SU-DHL-6 (cell line): Measurements from ENCODE around the gene YEATS2.

Experiments
- H2AFZ ChIP-seq: fragments of 200-600 bp; sonication (generic); 2 replicates; pipeline ENCODE4 v1.6.1; 2014; ENCODE audit warnings: low read depth, mild to moderate bottlenecking, moderate library complexity, mixed read lengths, antibody characterized with exemption, low read length; ENCODE audit not compliant: severe bottlenecking
- H3F3A ChIP-seq: fragments of 200-600 bp; shearing (Covaris generic); 2 replicates; pipeline ENCODE4 v1.6.0; 2016; ENCODE audit warnings: antibody characterized with exemption, mild to moderate bottlenecking; ENCODE audit not compliant: insufficient read depth
- H3K27ac ChIP-seq: fragments of 200-600 bp; sonication (generic); 2 replicates; pipeline ENCODE4 v1.5.1; 2016; ENCODE audit warnings: low read depth, mild to moderate bottlenecking, low read length, moderate library complexity, mixed read lengths
- H3K27me3 ChIP-seq: fragments of 200-600 bp; sonication (generic), shearing (Covaris generic); 2 replicates; pipeline ENCODE4 v1.6.0; 2014; ENCODE audit warnings: mild to moderate bottlenecking, low read length
- H3K36me3 ChIP-seq: fragments of 200-600 bp; sonication (generic); 2 replicates; pipeline ENCODE4 v1.6.1; 2014; ENCODE audit warnings: mild to moderate bottlenecking, low read length, mixed read lengths
- H3K4me2 ChIP-seq: fragments of 300-600, 200-600 bp; shearing (Covaris generic), sonication (generic); 2 replicates; pipeline ENCODE4 v1.6.0; 2014; ENCODE audit warnings: low read length, low read depth, mild to moderate bottlenecking; ENCODE audit not compliant: poor library complexity, severe bottlenecking
- H3K4me3 ChIP-seq: fragments of 200-600 bp; sonication (generic); 2 replicates; pipeline ENCODE4 v1.5.1; 2014; ENCODE audit warnings: antibody characterized with exemption, low read length, mild to moderate bottlenecking, mixed read lengths; ENCODE audit not compliant: insufficient read depth, poor library complexity, severe bottlenecking
- H3K79me2 ChIP-seq: fragments of 200-600 bp; sonication (generic); 2 replicates; pipeline ENCODE4 v1.6.1; 2014; ENCODE audit warnings: mild to moderate bottlenecking, low read length, moderate library complexity; ENCODE audit not compliant: insufficient read depth
- H3K9ac ChIP-seq: fragments of 200-600 bp; sonication (generic); 2 replicates; pipeline ENCODE4 v1.7.0; 2014; ENCODE audit warnings: mild to moderate bottlenecking, low read length
- H3K9me2 ChIP-seq: fragments of 200-600 bp; sonication (generic); replicated peaks from 2 replicates; pipeline ENCODE4 v1.6.1; 2014; ENCODE audit warnings: low read length; ENCODE audit not compliant: insufficient read depth
- H3K9me3 ChIP-seq: fragments of 200-600 bp; sonication (generic); 2 replicates; pipeline ENCODE4 v1.6.1; 2014; ENCODE audit warnings: low read length, mixed read lengths; ENCODE audit not compliant: insufficient read depth
- H4K20me1 ChIP-seq: fragments of 200-600 bp; sonication (generic); 2 replicates; pipeline ENCODE4 v1.6.1; 2014; ENCODE audit warnings: low read depth, mild to moderate bottlenecking, antibody characterized with exemption, low read length, moderate library complexity, mixed read lengths
- EZH2phosphoT487 ChIP-seq: fragments of 200-600 bp; sonication (generic), shearing (Covaris generic); conservative IDR thresholded peaks from 2 replicates; pipeline ENCODE4 v1.6.1; 2018; ENCODE audit warnings: mild to moderate bottlenecking, antibody characterized with exemption, low read length, moderate library complexity, mixed read lengths
- TF ChIP-seq, protein P1 (sequence below): fragments of 200-600 bp; sonication (generic); IDR thresholded peaks from one replicate; pipeline ENCODE4 v1.5.1; 2017; ENCODE audit warnings: antibody characterized with exemption, mild to moderate bottlenecking, low read length, moderate library complexity; ENCODE audit not compliant: insufficient read depth, poor library complexity, severe bottlenecking

The YEATS2 gene

DNA sequence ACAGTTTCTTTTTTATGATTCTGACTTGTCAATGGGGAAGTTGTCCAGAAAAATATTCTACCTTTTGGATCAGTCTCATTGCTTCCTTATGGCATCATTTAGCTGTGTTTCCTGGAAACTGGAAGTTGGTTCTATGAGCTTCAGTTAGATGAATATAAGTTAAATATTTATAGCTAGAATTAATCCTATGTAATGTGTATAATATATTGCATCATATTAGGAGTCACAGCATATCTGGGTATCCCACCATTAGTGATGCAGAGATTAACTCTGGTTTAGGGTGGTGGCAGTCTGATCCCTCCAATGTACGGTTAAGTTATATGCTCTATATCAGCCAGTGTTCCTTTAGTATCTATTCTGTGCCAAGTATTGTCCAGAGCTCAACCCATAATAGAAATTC is 42.9 kb upstream of the YEATS2 start:
- no peak overlapping the region for H3K27ac ChIP-seq
- H3K4me2 ChIP-seq: no peak overlapping the region
- H3K9me3 ChIP-seq: peaks cover 28% of the 10 kb centered on the region; the same call in 1 of the 2 replicates
- no peaks in the 10 kb centered on the region for H3K79me2 ChIP-seq
- TF ChIP-seq, protein P1, sequence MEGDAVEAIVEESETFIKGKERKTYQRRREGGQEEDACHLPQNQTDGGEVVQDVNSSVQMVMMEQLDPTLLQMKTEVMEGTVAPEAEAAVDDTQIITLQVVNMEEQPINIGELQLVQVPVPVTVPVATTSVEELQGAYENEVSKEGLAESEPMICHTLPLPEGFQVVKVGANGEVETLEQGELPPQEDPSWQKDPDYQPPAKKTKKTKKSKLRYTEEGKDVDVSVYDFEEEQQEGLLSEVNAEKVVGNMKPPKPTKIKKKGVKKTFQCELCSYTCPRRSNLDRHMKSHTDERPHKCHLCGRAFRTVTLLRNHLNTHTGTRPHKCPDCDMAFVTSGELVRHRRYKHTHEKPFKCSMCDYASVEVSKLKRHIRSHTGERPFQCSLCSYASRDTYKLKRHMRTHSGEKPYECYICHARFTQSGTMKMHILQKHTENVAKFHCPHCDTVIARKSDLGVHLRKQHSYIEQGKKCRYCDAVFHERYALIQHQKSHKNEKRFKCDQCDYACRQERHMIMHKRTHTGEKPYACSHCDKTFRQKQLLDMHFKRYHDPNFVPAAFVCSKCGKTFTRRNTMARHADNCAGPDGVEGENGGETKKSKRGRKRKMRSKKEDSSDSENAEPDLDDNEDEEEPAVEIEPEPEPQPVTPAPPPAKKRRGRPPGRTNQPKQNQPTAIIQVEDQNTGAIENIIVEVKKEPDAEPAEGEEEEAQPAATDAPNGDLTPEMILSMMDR: no peak
- no peak for TF ChIP-seq EZH2phosphoT487
- H3K9me2 ChIP-seq: no peaks in the 10 kb centered on the region
- H4K20me1 ChIP-seq: no peaks in the 10 kb centered on the region
- H3K36me3 ChIP-seq: peaks cover 30% of the 10 kb centered on the region
- no peak overlapping the region for H3K4me3 ChIP-seq
- no peak overlapping the region for H3K9ac ChIP-seq
- H3K27me3 ChIP-seq: no peaks in the 10 kb centered on the region
- no peak overlapping the region for H2AFZ ChIP-seq
- H3F3A ChIP-seq: no peaks in the 10 kb centered on the region

DNA sequence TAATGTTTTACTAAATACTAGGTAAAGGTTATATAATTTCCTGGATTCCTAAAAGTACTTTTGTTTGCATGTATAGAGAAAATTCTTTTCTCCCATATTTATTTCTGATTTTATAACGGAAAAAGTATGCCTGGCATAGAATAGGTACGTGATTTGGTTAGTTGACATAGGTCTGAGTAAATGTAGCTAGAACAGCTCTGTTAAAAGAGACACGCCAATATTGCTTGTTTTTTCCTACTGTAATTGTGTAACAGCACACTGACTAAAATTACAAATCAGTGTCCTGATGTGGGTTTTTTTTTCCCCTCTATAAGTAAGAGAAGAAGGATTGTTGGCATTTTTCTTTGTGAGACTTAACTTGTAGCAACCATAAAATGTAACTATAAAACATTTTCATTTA is 35.5 kb upstream of the YEATS2 start:
- H3K79me2 ChIP-seq: no peaks in the 10 kb centered on the region
- H3K36me3 ChIP-seq: no peaks in the 10 kb centered on the region
- H4K20me1 ChIP-seq: no peaks in the 10 kb centered on the region
- H3K9ac ChIP-seq: no peak overlapping the region
- H3K27me3 ChIP-seq: no peaks in the 10 kb centered on the region
- no peak overlapping the region for H3K27ac ChIP-seq
- no peak overlapping the region for H2AFZ ChIP-seq
- no peaks in the 10 kb centered on the region for H3K9me2 ChIP-seq
- no peaks in the 10 kb centered on the region for H3F3A ChIP-seq
- no peak for TF ChIP-seq EZH2phosphoT487
- TF ChIP-seq, protein P1: no peak
- H3K9me3 ChIP-seq: no peaks in the 10 kb centered on the region
- H3K4me3 ChIP-seq: no peak overlapping the region
- H3K4me2 ChIP-seq: no peak overlapping the region

DNA sequence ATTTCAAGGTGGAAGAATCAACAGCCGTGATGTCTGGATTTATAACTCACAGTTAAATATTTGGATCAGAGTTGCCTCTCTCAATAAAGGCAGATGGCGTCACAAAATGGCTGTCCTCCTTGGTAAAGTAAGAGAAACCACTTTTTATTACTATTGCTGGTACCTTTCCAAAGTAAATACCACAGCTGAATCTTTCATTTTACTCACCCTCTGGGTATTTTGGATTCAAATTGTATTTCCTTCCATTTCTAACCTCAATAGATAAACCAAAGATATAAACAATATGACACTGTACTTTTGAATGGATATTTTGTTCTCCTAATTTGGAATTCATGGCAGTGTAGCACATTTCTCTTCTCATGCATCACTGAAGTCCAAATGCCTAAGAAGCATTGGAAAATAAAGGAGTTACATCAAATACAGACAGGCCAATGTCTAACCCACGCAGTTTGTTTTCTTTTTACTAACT is 32.6 kb upstream of the YEATS2 start:
- no peaks in the 10 kb centered on the region for H3K27me3 ChIP-seq
- H2AFZ ChIP-seq: no peak overlapping the region
- no peak overlapping the region for H3K27ac ChIP-seq
- H3K9me2 ChIP-seq: no peaks in the 10 kb centered on the region
- H3K9ac ChIP-seq: no peak overlapping the region
- H3K79me2 ChIP-seq: no peaks in the 10 kb centered on the region
- no peak overlapping the region for H3K4me3 ChIP-seq
- H3K36me3 ChIP-seq: no peaks in the 10 kb centered on the region
- no peak overlapping the region for H3K4me2 ChIP-seq
- H4K20me1 ChIP-seq: no peaks in the 10 kb centered on the region
- no peaks in the 10 kb centered on the region for H3K9me3 ChIP-seq
- no peaks in the 10 kb centered on the region for H3F3A ChIP-seq
- TF ChIP-seq EZH2phosphoT487: no peak
- TF ChIP-seq, protein P1: no peak
